Amygdala (tissue), 56 donors: Measurements from ENCODE around the gene SLAMF1.
"Not testable (repeated sequence)": the region's sequence is repeated elsewhere in the genome, so short reads cannot be mapped to it uniquely, and the experiment has no call there.

Source experiments
- DNase-seq, 56 donors: peaks; one replicate each; lab custom pipeline; 2025; lab: John Stamatoyannopoulos, UW

The SLAMF1 gene

GRCh38 chr1:160641323-160642280 lies 5.2 kb downstream of the SLAMF1 start:
- DNase-seq, result no peak

- no peak for DNase-seq
These were observed 6.3 kb downstream of the SLAMF1 start for GRCh38 chr1:160640359-160641123.

GRCh38 chr1:160639652-160640051 lies 7.2 kb downstream of the SLAMF1 start:
- no peak for DNase-seq

- DNase-seq, result no peak
These were observed 7.9 kb downstream of the SLAMF1 start for GRCh38 chr1:160638926-160639325.

- no peak for DNase-seq
These were observed 8.3 kb downstream of the SLAMF1 start for GRCh38 chr1:160638540-160638857.

- no peak for DNase-seq
These were observed 8.9 kb downstream of the SLAMF1 start for GRCh38 chr1:160637821-160638539.

- no peak for DNase-seq
These were observed 9.8 kb downstream of the SLAMF1 start for GRCh38 chr1:160637065-160637464.

GRCh38 chr1:160636547-160636946 lies 10.3 kb downstream of the SLAMF1 start:
- DNase-seq, result peak in 2 of 56 donors; percentile 2 to 10

- DNase-seq, result no peak
These were observed 10.8 kb downstream of the SLAMF1 start for GRCh38 chr1:160636076-160636475.

GRCh38 chr1:160634543-160635491 lies 12.0 kb downstream of the SLAMF1 start:
- DNase-seq, result no peak

GRCh38 chr1:160633330-160633903 lies 13.4 kb downstream of the SLAMF1 start:
- DNase-seq, result no peak

- no peak for DNase-seq
These were observed 14.7 kb downstream of the SLAMF1 start for GRCh38 chr1:160631983-160632625.

GRCh38 chr1:160630523-160631451 lies 16.1 kb downstream of the SLAMF1 start:
- DNase-seq, result no peak

GRCh38 chr1:160629286-160630210 lies 17.3 kb downstream of the SLAMF1 start:
- DNase-seq, result peak in 13 of 56 donors; percentile 1 to 37 (median 9)

- no peak for DNase-seq
These were observed 18.0 kb downstream of the SLAMF1 start for GRCh38 chr1:160628799-160629263.

GRCh38 chr1:160627677-160628289 lies 19.1 kb downstream of the SLAMF1 start:
- DNase-seq, result not testable (repeated sequence)
